Kidney epithelial cell (primary cell): ENCODE data around the gene COL18A1. TPM values are rescaled to one million over a fixed set of nuclear protein-coding genes. Genes with fewer than 3 reads are reported as not detected.

Source experiments
- DNase-seq: peaks from one replicate; pipeline ENCODE4 v3.0.0-alpha.2; 2010; ENCODE audit warnings: low read depth
- H3K27me3 ChIP-seq: 2 replicates; pipeline ENCODE4 v1.6.0; 2011; ENCODE audit warnings: low read length; ENCODE audit not compliant: control insufficient read depth, insufficient read depth
- H3K36me3 ChIP-seq: 2 replicates; pipeline ENCODE4 v1.5.1; 2011; ENCODE audit warnings: low read length; ENCODE audit not compliant: control insufficient read depth, insufficient read depth
- H3K4me3 ChIP-seq: 2 replicates; pipeline ENCODE4 v1.5.1; 2011; ENCODE audit warnings: low read depth, mild to moderate bottlenecking, control low read depth, low read length
- CTCF ChIP-seq: IDR thresholded peaks from 2 replicates; pipeline ENCODE4 v1.5.1; 2011; ENCODE audit warnings: mild to moderate bottlenecking, moderate library complexity, low read length, control low read depth, inconsistent platforms; ENCODE audit not compliant: insufficient read depth, poor library complexity, severe bottlenecking
- total RNA-seq: library from RNA; depleted of rRNA; stranded (reverse); fragments of >200 nt; gene quantifications from 2 replicates; pipeline ENCODE4 v1.2.3, GENCODE V29; 2015

COL18A1 gene
- total RNA-seq, 1 donor from 2014 or later: 808 TPM

- peaks cover 2% of the 10 kb centered on the region for H3K27me3 ChIP-seq
- no peak for TF ChIP-seq CTCF
- no peak for DNase-seq
- no peaks in the 10 kb centered on the region for H3K36me3 ChIP-seq
- H3K4me3 ChIP-seq: no peak overlapping the region
Observed at GRCh38 chr21:45539796-45540600, 135.0 kb downstream of the COL18A1 start.

- H3K4me3 ChIP-seq: no peak overlapping the region
- H3K27me3 ChIP-seq: peaks cover 2% of the 10 kb centered on the region
- no peaks in the 10 kb centered on the region for H3K36me3 ChIP-seq
- no peak for DNase-seq
- no peak for TF ChIP-seq CTCF
Observed at GRCh38 chr21:45540601-45540970, 135.6 kb downstream of the COL18A1 start.

- no peak for DNase-seq
- Histone ChIP-seq H3K4me3 (peak overlapping the region; percentile 45), H3K27me3 (peaks cover 2% of the 10 kb centered on the region), H3K36me3 (no peaks in the 10 kb centered on the region)
- TF ChIP-seq CTCF: no peak
Observed at GRCh38 chr21:45541221-45542039, 136.5 kb downstream of the COL18A1 start.

GRCh38 chr21:45542242-45542666, 137.3 kb downstream of the COL18A1 start, which contains the start of gene SLC19A1:
Gene SLC19A1 (minus strand): TSS chr21:45542440. CDS start chr21:45537959, 4,481 bp downstream.
- no peak for DNase-seq
- H3K36me3 ChIP-seq: no peaks in the 10 kb centered on the region
- H3K4me3 ChIP-seq: peak within 1 kb of the TSS; percentile 45
- no peak for TF ChIP-seq CTCF
- H3K27me3 ChIP-seq: peaks cover 2% of the 10 kb centered on the region

- DNase-seq: no peak
- Histone ChIP-seq H3K36me3 (no peaks in the 10 kb centered on the region), H3K4me3 (peak overlapping the region; percentile 45), H3K27me3 (peaks cover 2% of the 10 kb centered on the region)
- no peak for TF ChIP-seq CTCF
Observed at GRCh38 chr21:45542667-45543370, 137.9 kb downstream of the COL18A1 start.
